Stimulated activated naive CD8-positive, alpha-beta T cell treated with anti-CD3 and anti-CD28 coated beads, Interleukin-15, Interleukin-2, amounts not matched to agents 100 ng/mL and 50 ng/mL, for 24 hours (primary cell): ENCODE measurements around the gene OR52K2.
"Not testable (repeated sequence)": the region's sequence is repeated elsewhere in the genome, so short reads cannot be mapped to it uniquely, and the experiment has no call there.

Experiments used
- H3K27ac Mint-ChIP-seq: one replicate; pipeline ENCODE4 v1.8.0; 2021; ENCODE audit warnings: mild to moderate bottlenecking, mixed read lengths
- H3K27me3 Mint-ChIP-seq: one replicate; pipeline ENCODE4 v1.8.0; 2021; ENCODE audit warnings: mixed read lengths
- H3K36me3 Mint-ChIP-seq: one replicate; pipeline ENCODE4 v1.8.0; 2021; ENCODE audit warnings: low read depth, mixed read lengths
- H3K4me1 Mint-ChIP-seq: one replicate; pipeline ENCODE4 v1.8.0; 2021; ENCODE audit warnings: low read depth, mixed read lengths
- H3K4me3 Mint-ChIP-seq: one replicate; pipeline ENCODE4 v1.8.0; 2021; ENCODE audit warnings: mild to moderate bottlenecking, mixed read lengths
- H3K9me3 Mint-ChIP-seq: one replicate; pipeline ENCODE4 v1.8.0; 2021; ENCODE audit warnings: mixed read lengths

The OR52K2 gene

DNA sequence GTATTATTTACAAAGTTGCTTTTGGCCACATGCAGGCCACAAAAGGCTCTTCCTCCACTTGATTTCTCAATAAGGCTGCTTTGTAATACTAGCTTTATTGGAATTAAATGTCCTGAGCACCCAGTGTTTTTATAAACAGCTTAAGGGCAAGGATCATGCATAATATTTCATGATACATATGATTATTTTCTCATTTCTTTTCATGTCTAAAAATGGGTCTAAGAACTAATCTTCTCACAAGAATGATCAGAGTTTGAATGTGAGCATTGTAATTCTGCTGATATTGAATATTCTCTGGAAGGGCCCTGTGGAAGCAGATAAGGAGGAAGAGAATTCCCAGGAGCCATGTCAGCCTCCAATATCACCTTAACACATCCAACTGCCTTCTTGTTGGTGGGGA lies at the start of gene OR52K2:
Gene OR52K2 (plus strand): TSS at position 301 of the 400 bp plus-strand sequence. CDS start 45 bp downstream, at position 346.
- Mint-ChIP-seq H3K4me3 (no peak within 1 kb of the TSS), H3K27me3 (peaks cover 8% of the 10 kb centered on the region), H3K27ac (no peak within 1 kb of the TSS), H3K36me3 (no peaks in the 10 kb centered on the region), H3K9me3 (peaks cover 3% of the 10 kb centered on the region), H3K4me1 (no peaks in the 10 kb centered on the region)

DNA sequence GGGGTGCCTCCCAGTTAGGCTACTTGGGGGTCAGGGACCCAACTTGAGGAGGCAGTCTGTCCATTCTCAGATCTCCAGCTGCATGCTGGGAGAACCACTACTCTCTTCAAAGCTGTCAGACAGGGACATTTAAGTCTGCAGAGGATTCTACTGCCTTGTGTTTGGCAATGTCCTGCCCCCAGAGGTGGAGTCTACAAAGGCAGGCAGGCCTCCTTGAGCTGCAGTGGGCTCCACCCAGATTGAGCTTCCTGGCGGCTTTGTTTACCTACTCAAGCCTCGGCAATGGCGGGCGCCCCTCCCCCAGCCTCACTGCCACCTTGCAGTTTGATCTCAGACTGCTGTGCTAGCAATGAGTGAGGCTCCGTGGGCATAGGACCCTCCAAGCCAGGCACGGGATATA lies 42.9 kb upstream of the OR52K2 start:
- not testable (repeated sequence) for H3K4me1 Mint-ChIP-seq, H3K9me3 Mint-ChIP-seq, H3K36me3 Mint-ChIP-seq, H3K27ac Mint-ChIP-seq, H3K27me3 Mint-ChIP-seq, H3K4me3 Mint-ChIP-seq

- Mint-ChIP-seq H3K27ac (no peak overlapping the region), H3K36me3 (no peaks in the 10 kb centered on the region), H3K4me3 (no peak overlapping the region), H3K27me3 (no peaks in the 10 kb centered on the region), H3K4me1 (no peaks in the 10 kb centered on the region), H3K9me3 (no peaks in the 10 kb centered on the region)
Observed at GRCh38 chr11:4416306-4416705, 32.8 kb upstream of the OR52K2 start.

DNA sequence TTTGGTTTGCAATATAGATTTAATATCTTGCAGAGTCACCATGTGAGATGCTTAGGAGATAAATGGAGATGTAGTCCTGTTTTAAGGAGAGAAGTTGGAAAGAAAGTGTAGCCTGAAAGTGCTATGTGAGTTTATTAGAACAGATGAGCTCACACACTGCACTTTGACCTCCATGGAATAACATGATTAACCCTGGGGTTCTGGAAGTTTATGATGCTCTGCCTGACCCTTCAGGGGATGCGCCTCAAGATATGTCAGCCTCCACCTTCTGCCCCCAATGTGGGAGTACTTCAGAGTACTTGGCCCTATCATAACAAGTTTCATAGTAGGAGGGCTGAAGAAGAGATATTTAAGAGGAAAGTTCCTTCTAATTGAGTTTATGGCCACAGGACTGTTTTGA lies 32.3 kb upstream of the OR52K2 start:
- H3K36me3 Mint-ChIP-seq: no peaks in the 10 kb centered on the region
- no peaks in the 10 kb centered on the region for H3K9me3 Mint-ChIP-seq
- H3K4me1 Mint-ChIP-seq: no peaks in the 10 kb centered on the region
- no peak overlapping the region for H3K4me3 Mint-ChIP-seq
- no peak overlapping the region for H3K27ac Mint-ChIP-seq
- H3K27me3 Mint-ChIP-seq: no peaks in the 10 kb centered on the region

DNA sequence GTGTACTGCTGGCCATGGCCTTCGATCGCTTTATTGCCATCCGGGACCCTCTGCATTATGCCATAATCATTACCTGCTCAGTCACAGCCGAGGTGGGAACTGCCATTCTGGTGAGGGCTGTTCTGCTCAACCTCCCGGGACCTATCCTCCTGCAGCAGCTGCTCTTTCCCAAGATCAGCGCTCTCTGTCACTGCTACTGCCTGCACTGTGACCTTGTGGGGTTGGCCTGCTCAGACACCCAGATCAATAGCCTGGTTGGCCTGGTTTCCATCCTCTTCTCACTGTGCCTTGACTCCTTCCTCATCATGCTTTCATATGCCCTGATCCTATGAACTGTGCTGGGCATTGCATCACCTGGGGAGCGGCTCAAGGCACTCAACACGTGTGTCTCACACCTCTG lies 30.7 kb upstream of the OR52K2 start:
- H3K27me3 Mint-ChIP-seq: no peaks in the 10 kb centered on the region
- H3K9me3 Mint-ChIP-seq: peaks cover 2% of the 10 kb centered on the region
- no peaks in the 10 kb centered on the region for H3K36me3 Mint-ChIP-seq
- H3K4me3 Mint-ChIP-seq: no peak overlapping the region
- H3K27ac Mint-ChIP-seq: no peak overlapping the region
- no peaks in the 10 kb centered on the region for H3K4me1 Mint-ChIP-seq

GRCh38 chr11:4430051-4430450 lies 19.0 kb upstream of the OR52K2 start:
- Mint-ChIP-seq H3K27ac (no peak overlapping the region), H3K9me3 (no peaks in the 10 kb centered on the region), H3K4me1 (no peaks in the 10 kb centered on the region), H3K27me3 (peaks cover 4% of the 10 kb centered on the region), H3K4me3 (no peak overlapping the region), H3K36me3 (no peaks in the 10 kb centered on the region)

- no peaks in the 10 kb centered on the region for H3K4me1 Mint-ChIP-seq
- no peak overlapping the region for H3K4me3 Mint-ChIP-seq
- H3K9me3 Mint-ChIP-seq: peaks cover 4% of the 10 kb centered on the region
- H3K36me3 Mint-ChIP-seq: no peaks in the 10 kb centered on the region
- H3K27me3 Mint-ChIP-seq: peaks cover 16% of the 10 kb centered on the region
- no peak overlapping the region for H3K27ac Mint-ChIP-seq
Observed at GRCh38 chr11:4433856-4434255, 15.2 kb upstream of the OR52K2 start.

DNA sequence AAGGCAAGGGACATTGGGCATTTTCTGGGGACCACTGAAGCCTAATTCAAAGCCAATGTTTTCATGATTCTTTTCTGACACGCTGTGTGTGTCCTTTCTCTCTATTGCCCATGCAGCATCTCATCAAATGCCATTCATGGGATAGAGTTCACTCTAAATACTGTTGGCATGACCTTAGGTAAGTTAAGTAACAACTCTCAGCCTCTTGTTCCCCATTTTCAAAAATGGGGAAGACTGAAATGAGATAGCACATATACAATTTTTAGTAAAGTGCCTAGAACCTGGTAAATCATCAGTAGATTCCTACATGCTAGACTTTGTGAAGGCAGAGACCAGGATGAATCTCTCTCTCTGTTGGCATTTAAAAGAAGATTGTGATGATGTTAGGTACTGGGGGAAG lies 12.7 kb upstream of the OR52K2 start:
- Mint-ChIP-seq H3K36me3 (no peaks in the 10 kb centered on the region), H3K9me3 (peaks cover 8% of the 10 kb centered on the region), H3K4me3 (no peak overlapping the region), H3K27me3 (peaks cover 12% of the 10 kb centered on the region), H3K27ac (no peak overlapping the region), H3K4me1 (no peaks in the 10 kb centered on the region)

GRCh38 chr11:4441515-4441914 lies 7.6 kb upstream of the OR52K2 start:
- H3K4me3 Mint-ChIP-seq: no peak overlapping the region
- no peaks in the 10 kb centered on the region for H3K4me1 Mint-ChIP-seq
- peaks cover 7% of the 10 kb centered on the region for H3K27me3 Mint-ChIP-seq

DNA sequence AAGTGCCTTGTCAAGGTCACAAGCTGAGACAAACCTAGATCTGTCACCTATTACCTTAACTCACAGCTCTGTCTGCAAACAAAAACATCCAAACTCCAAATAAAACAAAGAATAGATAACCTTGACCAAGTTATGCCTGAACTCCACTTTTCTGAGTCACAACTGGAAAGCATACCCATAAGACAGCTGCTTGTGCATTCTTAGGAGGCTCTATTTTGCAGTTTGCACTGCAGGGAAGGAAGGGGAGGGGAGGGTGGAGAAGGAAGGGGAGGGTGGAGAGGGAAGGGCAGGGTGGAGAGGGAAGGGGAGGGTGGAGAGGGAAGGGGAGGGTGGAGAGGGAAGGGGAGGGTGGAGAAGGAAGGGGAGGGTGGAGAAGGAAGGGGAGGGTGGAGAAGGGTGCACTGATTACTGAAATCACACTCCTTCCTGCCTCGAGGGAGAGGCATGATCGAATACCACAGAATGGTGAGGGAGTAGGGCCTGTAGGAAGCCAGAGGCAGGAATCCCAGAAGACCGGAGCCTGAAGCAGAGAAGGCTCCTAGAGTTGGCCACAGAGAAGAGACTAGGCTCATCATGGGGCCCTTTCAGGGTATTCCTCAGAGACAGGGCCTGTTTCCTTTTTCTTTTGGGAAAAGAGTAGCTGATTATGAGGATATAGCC lies 5.7 kb upstream of the OR52K2 start:
- no peak overlapping the region for H3K27ac Mint-ChIP-seq
- H3K36me3 Mint-ChIP-seq: no peaks in the 10 kb centered on the region
- no peak overlapping the region for H3K4me3 Mint-ChIP-seq

More at GRCh38 chr11:4441515-4441914, 7.6 kb upstream of the OR52K2 start:
- H3K36me3 Mint-ChIP-seq: no peaks in the 10 kb centered on the region
- no peak overlapping the region for H3K27ac Mint-ChIP-seq
- H3K9me3 Mint-ChIP-seq: peaks cover 8% of the 10 kb centered on the region

DNA sequence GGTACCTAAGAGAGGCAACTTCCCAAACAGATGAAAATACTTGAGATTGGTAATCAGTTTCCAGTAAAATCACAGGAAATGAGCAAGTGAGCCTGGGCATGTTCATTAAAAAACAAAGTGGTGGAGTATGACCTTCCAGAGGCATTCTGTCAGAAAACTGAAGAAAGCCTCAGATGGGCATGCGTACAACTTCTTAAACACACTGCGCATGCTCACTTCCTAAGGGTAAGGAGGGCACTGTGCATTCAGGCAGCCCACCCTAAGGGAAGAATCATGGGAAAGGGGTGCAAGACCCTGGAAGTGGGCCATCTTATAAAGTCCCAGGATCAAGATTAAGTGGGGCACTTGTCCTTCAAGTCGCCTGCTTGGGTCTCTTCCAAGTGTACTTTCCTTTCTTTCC lies 4.0 kb downstream of the OR52K2 start:
- Mint-ChIP-seq H3K27ac (no peak overlapping the region), H3K4me1 (no peaks in the 10 kb centered on the region), H3K9me3 (peaks cover 5% of the 10 kb centered on the region), H3K36me3 (no peaks in the 10 kb centered on the region), H3K4me3 (no peak overlapping the region), H3K27me3 (peaks cover 8% of the 10 kb centered on the region)

More for the DNA sequence above, 5.7 kb upstream of the OR52K2 start:
- Mint-ChIP-seq H3K9me3 (peaks cover 8% of the 10 kb centered on the region), H3K27me3 (peaks cover 5% of the 10 kb centered on the region), H3K4me1 (no peaks in the 10 kb centered on the region)

GRCh38 chr11:4454021-4454420 lies 4.9 kb downstream of the OR52K2 start:
- H3K27ac Mint-ChIP-seq: no peak overlapping the region
- H3K27me3 Mint-ChIP-seq: peaks cover 12% of the 10 kb centered on the region
- no peaks in the 10 kb centered on the region for H3K36me3 Mint-ChIP-seq
- no peaks in the 10 kb centered on the region for H3K4me1 Mint-ChIP-seq
- peaks cover 5% of the 10 kb centered on the region for H3K9me3 Mint-ChIP-seq
- no peak overlapping the region for H3K4me3 Mint-ChIP-seq

- H3K27ac Mint-ChIP-seq: no peak overlapping the region
- H3K9me3 Mint-ChIP-seq: peaks cover 5% of the 10 kb centered on the region
- H3K27me3 Mint-ChIP-seq: peaks cover 14% of the 10 kb centered on the region
- H3K4me3 Mint-ChIP-seq: no peak overlapping the region
- H3K36me3 Mint-ChIP-seq: no peaks in the 10 kb centered on the region
- H3K4me1 Mint-ChIP-seq: no peaks in the 10 kb centered on the region
Observed at GRCh38 chr11:4455419-4455818, 6.3 kb downstream of the OR52K2 start.

DNA sequence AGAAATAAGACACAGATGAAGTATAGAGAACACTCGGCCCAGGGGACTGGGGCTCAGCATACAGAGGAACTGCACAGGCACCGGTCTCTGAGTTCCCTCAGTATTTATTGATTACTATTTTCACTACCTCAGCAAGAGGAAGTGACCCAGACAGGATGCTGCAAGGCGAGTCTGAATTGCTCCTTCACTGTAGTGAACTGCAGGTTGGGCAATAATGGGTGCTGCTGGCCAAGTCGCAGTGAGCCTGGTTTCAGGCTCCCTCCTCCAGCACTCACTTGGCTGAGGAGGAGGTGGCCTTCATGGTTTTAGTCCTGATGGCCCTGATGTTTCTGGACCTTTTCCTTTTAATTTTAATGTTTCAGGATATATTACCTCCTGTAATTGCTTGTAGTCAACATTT lies 10.4 kb downstream of the OR52K2 start:
- no peaks in the 10 kb centered on the region for H3K36me3 Mint-ChIP-seq
- no peak overlapping the region for H3K27ac Mint-ChIP-seq
- no peaks in the 10 kb centered on the region for H3K4me1 Mint-ChIP-seq
- H3K9me3 Mint-ChIP-seq: peaks cover 5% of the 10 kb centered on the region
- H3K4me3 Mint-ChIP-seq: no peak overlapping the region
- H3K27me3 Mint-ChIP-seq: peaks cover 11% of the 10 kb centered on the region

DNA sequence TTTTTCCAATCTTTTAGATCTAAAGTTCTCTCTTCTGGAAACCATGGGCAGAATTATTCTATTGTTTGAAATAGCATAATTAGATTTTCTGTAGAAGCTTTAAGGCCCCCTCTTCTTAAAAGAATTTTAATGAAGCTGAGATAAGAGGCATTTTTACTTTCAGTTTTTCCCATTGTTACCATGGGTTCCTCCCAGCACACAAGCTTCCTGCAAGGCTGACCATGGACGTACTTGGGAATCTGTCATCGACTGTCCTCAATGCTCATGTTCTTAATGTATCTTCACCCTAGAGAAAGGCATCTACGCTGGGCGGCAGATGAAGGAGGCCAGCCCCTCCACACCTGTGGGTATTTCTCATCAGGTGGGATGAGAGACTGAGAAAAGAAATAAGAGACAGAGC lies 11.1 kb downstream of the OR52K2 start:
- Mint-ChIP-seq H3K4me1 (no peaks in the 10 kb centered on the region), H3K4me3 (no peak overlapping the region), H3K27me3 (peaks cover 15% of the 10 kb centered on the region), H3K27ac (no peak overlapping the region), H3K9me3 (peaks cover 10% of the 10 kb centered on the region), H3K36me3 (no peaks in the 10 kb centered on the region)
